Peyer's patch (tissue), 4 donors: ENCODE results near the gene CHST8.

Experiments
- POLR2A ChIP-seq, 2 donors: fragments of 450-650 bp; IDR thresholded peaks; one replicate each; pipeline ENCODE4 v1.5.1; 2017; ENCODE audit warnings: antibody characterized with exemption in 2 of 2, mild to moderate bottlenecking in 2 of 2, moderate library complexity in 2 of 2
- TF ChIP-seq, protein P1 (sequence below), 6 experiments: fragments of 450-650 bp in 4 of 6; fragments of 200-600 bp in 2 of 6; sonication (generic) in 1 of 6; IDR thresholded peaks; one replicate each; pipeline ENCODE4 v1.5.1; 2017 to 2019; ENCODE audit warnings: antibody characterized with exemption in 6 of 6, mild to moderate bottlenecking in 3 of 6, moderate library complexity in 1 of 6

DNA sequence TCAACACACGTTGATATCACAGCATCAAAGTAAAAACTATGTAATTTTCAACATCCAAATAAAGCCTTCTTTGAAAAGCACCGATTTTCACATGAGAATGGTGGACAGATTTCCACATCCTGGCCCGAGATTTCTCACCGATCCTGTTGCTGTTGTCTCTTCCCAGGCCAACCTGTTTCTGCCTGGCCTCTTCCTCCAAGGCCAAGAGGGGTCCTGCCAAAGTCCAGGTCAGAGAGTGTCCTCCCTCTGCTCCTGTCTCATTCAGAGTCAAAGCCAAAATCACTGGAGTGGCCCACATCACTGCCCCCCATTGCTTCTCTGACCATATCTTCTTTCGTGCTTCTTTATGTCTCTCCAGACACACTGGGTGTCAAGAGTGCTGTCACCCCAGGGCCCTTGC lies 49.5 kb downstream of the CHST8 start:
- TF ChIP-seq POLR2A (IDR thresholded peaks at IDR 0.05), result no peak
- TF ChIP-seq, protein P1, sequence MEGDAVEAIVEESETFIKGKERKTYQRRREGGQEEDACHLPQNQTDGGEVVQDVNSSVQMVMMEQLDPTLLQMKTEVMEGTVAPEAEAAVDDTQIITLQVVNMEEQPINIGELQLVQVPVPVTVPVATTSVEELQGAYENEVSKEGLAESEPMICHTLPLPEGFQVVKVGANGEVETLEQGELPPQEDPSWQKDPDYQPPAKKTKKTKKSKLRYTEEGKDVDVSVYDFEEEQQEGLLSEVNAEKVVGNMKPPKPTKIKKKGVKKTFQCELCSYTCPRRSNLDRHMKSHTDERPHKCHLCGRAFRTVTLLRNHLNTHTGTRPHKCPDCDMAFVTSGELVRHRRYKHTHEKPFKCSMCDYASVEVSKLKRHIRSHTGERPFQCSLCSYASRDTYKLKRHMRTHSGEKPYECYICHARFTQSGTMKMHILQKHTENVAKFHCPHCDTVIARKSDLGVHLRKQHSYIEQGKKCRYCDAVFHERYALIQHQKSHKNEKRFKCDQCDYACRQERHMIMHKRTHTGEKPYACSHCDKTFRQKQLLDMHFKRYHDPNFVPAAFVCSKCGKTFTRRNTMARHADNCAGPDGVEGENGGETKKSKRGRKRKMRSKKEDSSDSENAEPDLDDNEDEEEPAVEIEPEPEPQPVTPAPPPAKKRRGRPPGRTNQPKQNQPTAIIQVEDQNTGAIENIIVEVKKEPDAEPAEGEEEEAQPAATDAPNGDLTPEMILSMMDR (IDR thresholded peaks at IDR 0.05), result no peak
